ENCODE measurements around the gene ALG14. TPM values are rescaled to one million over a fixed set of nuclear protein-coding genes. Genes with fewer than 3 reads are reported as not detected.
A peak's percentile ranks its signal among the peaks of the same experiment; 100 is the strongest.

Gene ALG14
- total and polyA plus RNA-seq, 11 donors = 0.56 to 4.7 (median 3.2) TPM

GRCh38 chr1:94955767-94956632 is 116.8 kb downstream of the ALG14 start:
- Histone ChIP-seq H3K27me3 (no peaks in the 10 kb centered on the region), H3K9me3 (peaks cover 0 to 5% (median 0%) of the 10 kb centered on the region in 12 donors)
- no peak for TF ChIP-seq CTCF (IDR thresholded peaks at IDR 0.05)
- TF ChIP-seq POLR2A (IDR thresholded peaks at IDR 0.05) = no peak

GRCh38 chr1:94954263-94955220 is 118.2 kb downstream of the ALG14 start:
- 44 to 50% (median 49%) methylated on average over 9 of the region's 9 CpGs for WGBS, 4 donors
- peaks cover 0 to 5% (median 0%) of the 10 kb centered on the region in 12 donors for H3K9me3 ChIP-seq
- H3K4me3 ChIP-seq = no peak overlapping the region
- no peaks in the 10 kb centered on the region for H3K27me3 ChIP-seq
- intact Hi-C loops (cut with DNase I) = loop anchor here in 1 of 10 donors (5.0 kb wide), 1 partner anchor 88 kb away; no protein-coding TSS in a partner anchor
- TF ChIP-seq POLR2A (IDR thresholded peaks at IDR 0.05) = no peak
- TF ChIP-seq CTCF (IDR thresholded peaks at IDR 0.05) = no peak
- H3K27ac ChIP-seq = peak overlapping the region in 11 of 12 donors; percentile 37 to 85 (median 66)
- ATAC-seq = peak; percentile 16 to 59 (median 32)
- no peak for DNase-seq
- peaks cover 6 to 50% (median 28%) of the 10 kb centered on the region in 12 donors for H3K4me1 ChIP-seq
- H3K36me3 ChIP-seq = no peaks in the 10 kb centered on the region

More at GRCh38 chr1:94955767-94956632, 116.8 kb downstream of the ALG14 start:
- 38 to 47% (median 39%) methylated on average over 6 of the region's 6 CpGs for WGBS, 4 donors
- DNase-seq (peak in 4 of 5 donors; percentile 52 to 70 (median 64)), ATAC-seq (peak; percentile 72 to 90 (median 86))
- intact Hi-C loops (cut with DNase I) = loop anchor here in 1 of 10 donors (5.0 kb wide), 1 partner anchor 86 kb away; no protein-coding TSS in a partner anchor
- H3K36me3 ChIP-seq = no peaks in the 10 kb centered on the region
- peaks cover 6 to 40% (median 28%) of the 10 kb centered on the region in 12 donors for H3K4me1 ChIP-seq
- H3K27ac ChIP-seq = peak overlapping the region in 11 of 12 donors; percentile 37 to 85 (median 66)
- no peak overlapping the region for H3K4me3 ChIP-seq

- DNase-seq (no peak), ATAC-seq (no peak)
- Histone ChIP-seq H3K4me3 (no peak overlapping the region), H3K4me1 (peaks cover 6 to 51% (median 28%) of the 10 kb centered on the region in 12 donors), H3K9me3 (peaks cover 0 to 5% (median 0%) of the 10 kb centered on the region in 12 donors), H3K27me3 (no peaks in the 10 kb centered on the region), H3K27ac (peak overlapping the region in 4 of 12 donors; percentile 61 to 85 (median 72)), H3K36me3 (no peaks in the 10 kb centered on the region)
- intact Hi-C loops (cut with DNase I) = no loop called here
- TF ChIP-seq CTCF (IDR thresholded peaks at IDR 0.05) (no peak), POLR2A (IDR thresholded peaks at IDR 0.05) (no peak)
- 70 to 77% (median 76%) methylated on average over 6 of the region's 6 CpGs for WGBS, 4 donors
These were observed 119.0 kb downstream of the ALG14 start for GRCh38 chr1:94953746-94954145.
